Kidney (tissue), 14 donors: ENCODE results near the gene MIS12. TPM values are rescaled to one million over a fixed set of nuclear protein-coding genes. Genes with fewer than 3 reads are reported as not detected.

Experiments
- DNase-seq, 5 donors: peaks; one replicate each; pipeline ENCODE4 v3.0.0-alpha.2; 2013 to 2020
- FAIRE-seq: peaks from 2 replicates; lab custom pipeline; 2012; peaks lifted over from hg19 to GRCh38; lab: Jason Lieb, UNC
- H3K27ac ChIP-seq, 2 donors: one replicate each; pipeline ENCODE4 v1.7.0; 2013; ENCODE audit warnings: low read depth in 2 of 2, low read length in 2 of 2, inconsistent platforms in 1 of 2
- H3K27me3 ChIP-seq: one replicate; pipeline ENCODE4 v1.7.1; 2013; ENCODE audit warnings: low read length, inconsistent platforms; ENCODE audit not compliant: control insufficient read depth, insufficient read depth
- H3K36me3 ChIP-seq, 3 donors: one replicate each; pipeline versions ENCODE4 v1.7.0 to v1.7.1; 2013; ENCODE audit warnings: low read length in 3 of 3, control low read depth in 1 of 3, inconsistent platforms in 1 of 3; ENCODE audit not compliant: insufficient read depth in 3 of 3, control insufficient read depth in 2 of 3
- H3K4me1 ChIP-seq, 3 donors: one replicate each; pipeline versions ENCODE4 v1.7.0 to v1.7.1; 2013; ENCODE audit warnings: low read length in 3 of 3, inconsistent platforms in 1 of 3, low read depth in 1 of 3; ENCODE audit not compliant: control insufficient read depth in 2 of 3, insufficient read depth in 2 of 3
- H3K4me3 ChIP-seq, 3 donors: one replicate each; pipeline versions ENCODE4 v1.7.0 to v1.8.1; 2013; ENCODE audit warnings: low read length in 3 of 3, control low read depth in 1 of 3, inconsistent platforms in 1 of 3
- H3K9ac ChIP-seq, 3 donors: one replicate each; pipeline versions ENCODE4 v1.7.0 to v1.7.1; 2013; ENCODE audit warnings: low read length in 3 of 3, control low read depth in 1 of 3, inconsistent platforms in 1 of 3
- H3K9me3 ChIP-seq, 3 donors: one replicate each; pipeline versions ENCODE4 v1.7.0 to v1.7.1; 2013; ENCODE audit warnings: low read length in 3 of 3, control low read depth in 1 of 3, inconsistent platforms in 1 of 3; ENCODE audit not compliant: control insufficient read depth in 2 of 3, insufficient read depth in 1 of 3
- CTCF ChIP-seq: IDR thresholded peaks from 3 replicates; pipeline ENCODE4 v1.5.1; 2012; ENCODE audit warnings: mild to moderate bottlenecking, moderate library complexity, borderline replicate concordance; ENCODE audit not compliant: insufficient read depth; ENCODE audit errors: extremely low read depth
- intact Hi-C: fragments of 100-400 bp; cut with DNase I; formaldehyde crosslinking; loops from one replicate; pipeline ENCODE4 v1.11.1; 2022
- polyA plus RNA-seq: library from polyadenylated mRNA; stranded (reverse); fragments of 350-450 nt; fragmentation: Illumina TruSeq; extraction: RNeasy Lipid Tissue Mini Kit (QIAGEN cat#74804); gene quantifications from one replicate; pipeline ENCODE4 v1.2.3, GENCODE V29; 2014; ENCODE audit warnings: low read depth, low replicate concordance; ENCODE audit not compliant: insufficient read depth
- total RNA-seq: library from RNA; stranded (reverse); fragmentation: NEBNext Ultra II Directional; extraction: Animal tissue kit (Norgen Biotek cat#: 25700); gene quantifications from one replicate; pipeline ENCODE4 v1.2.1, GENCODE V29; 2021
- donor health status: control.
- donor health status: control.
- donor health status: control.
- donor health status: control.
- donor health status: control.
- donor health status: DM: yes; HTN: yes; CAD: no.
- donor health status: Normal renal cell carcinoma (clear cell type).

MIS12 gene
- total and polyA plus RNA-seq, 2 donors from 2014 or later: 9.6 to 17.4 TPM

- FAIRE-seq (no peak), DNase-seq (peak in 1 of 5 donors; percentile 58)
- no peaks in the 10 kb centered on the region for H3K27me3 ChIP-seq
- no peak overlapping the region for H3K4me3 ChIP-seq
- H3K4me1 ChIP-seq: peaks cover 0 to 4% (median 0%) of the 10 kb centered on the region in 3 donors
- H3K9me3 ChIP-seq: no peaks in the 10 kb centered on the region
- no peak overlapping the region for H3K9ac ChIP-seq
- TF ChIP-seq CTCF: no peak
- no peaks in the 10 kb centered on the region for H3K36me3 ChIP-seq
- intact Hi-C loops: no loop called here
- no peak overlapping the region for H3K27ac ChIP-seq
These were observed 15.3 kb downstream of the MIS12 start for GRCh38 chr17:5501685-5502084.

- intact Hi-C loops: no loop called here
- no peak for TF ChIP-seq CTCF
- no peaks in the 10 kb centered on the region for H3K36me3 ChIP-seq
- H3K27ac ChIP-seq: no peak overlapping the region
- no peaks in the 10 kb centered on the region for H3K27me3 ChIP-seq
- no peak for FAIRE-seq
- no peak for DNase-seq
- no peak overlapping the region for H3K9ac ChIP-seq
- H3K4me1 ChIP-seq: peaks cover 0 to 4% (median 0%) of the 10 kb centered on the region in 3 donors
- no peaks in the 10 kb centered on the region for H3K9me3 ChIP-seq
- H3K4me3 ChIP-seq: no peak overlapping the region
These were observed 16.2 kb downstream of the MIS12 start for GRCh38 chr17:5502552-5502951.

GRCh38 chr17:5506307-5506706 is 19.9 kb downstream of the MIS12 start:
- no peak for FAIRE-seq
- Histone ChIP-seq H3K4me1 (peaks cover 0 to 3% (median 0%) of the 10 kb centered on the region in 3 donors), H3K27ac (no peak overlapping the region), H3K27me3 (no peaks in the 10 kb centered on the region), H3K4me3 (no peak overlapping the region), H3K36me3 (no peaks in the 10 kb centered on the region), H3K9ac (no peak overlapping the region), H3K9me3 (no peaks in the 10 kb centered on the region)
- DNase-seq: no peak
- intact Hi-C loops: no loop called here
- TF ChIP-seq CTCF: no peak

- H3K27me3 ChIP-seq: no peaks in the 10 kb centered on the region
- no peak overlapping the region for H3K4me3 ChIP-seq
- no peak overlapping the region for H3K9ac ChIP-seq
- no peak overlapping the region for H3K27ac ChIP-seq
- no peaks in the 10 kb centered on the region for H3K4me1 ChIP-seq
- H3K36me3 ChIP-seq: no peaks in the 10 kb centered on the region
- FAIRE-seq: no peak
- intact Hi-C loops: no loop called here
- DNase-seq: peak in 4 of 5 donors; percentile 73 to 81 (median 76)
- no peak for TF ChIP-seq CTCF
- no peaks in the 10 kb centered on the region for H3K9me3 ChIP-seq
These were observed 22.4 kb downstream of the MIS12 start for GRCh38 chr17:5508810-5509209.
